Mucosa of rectum (tissue), 2 donors: Measurements from ENCODE around the gene PRR5L.

ENCODE experiments used
- H3K27ac ChIP-seq, 2 donors: one replicate each; pipeline ENCODE4 v1.7.0; 2013; ENCODE audit warnings: inconsistent platforms in 2 of 2, low read depth in 2 of 2, low read length in 2 of 2
- H3K27me3 ChIP-seq, 2 donors: one replicate each; pipeline ENCODE4 v1.7.0; 2013; ENCODE audit warnings: low read length in 2 of 2; ENCODE audit not compliant: control insufficient read depth in 2 of 2, insufficient read depth in 2 of 2
- H3K36me3 ChIP-seq, 2 donors: one replicate each; pipeline ENCODE4 v1.7.0; 2013; ENCODE audit warnings: low read length in 2 of 2; ENCODE audit not compliant: control insufficient read depth in 2 of 2, insufficient read depth in 2 of 2
- H3K4me1 ChIP-seq, 2 donors: one replicate each; pipeline ENCODE4 v1.7.0; 2013; ENCODE audit warnings: low read length in 2 of 2, mild to moderate bottlenecking in 1 of 2; ENCODE audit not compliant: control insufficient read depth in 2 of 2, insufficient read depth in 2 of 2
- H3K4me3 ChIP-seq, 2 donors: one replicate each; pipeline ENCODE4 v1.7.0; 2013; ENCODE audit warnings: low read length in 2 of 2
- H3K9ac ChIP-seq, 2 donors: one replicate each; pipeline ENCODE4 v1.7.0; 2013; ENCODE audit warnings: low read length in 2 of 2, low read depth in 1 of 2, mild to moderate bottlenecking in 1 of 2
- H3K9me3 ChIP-seq, 2 donors: one replicate each; pipeline ENCODE4 v1.7.0; 2013; ENCODE audit warnings: low read length in 2 of 2; ENCODE audit not compliant: control insufficient read depth in 2 of 2
- donor health status: healthy.
- donor health status: Normal muscosa, but diverticular disease.

PRR5L gene

GRCh38 chr11:36352922-36353321 lies 56.8 kb downstream of the PRR5L start:
- Histone ChIP-seq H3K4me3 (no peak overlapping the region), H3K27ac (no peak overlapping the region), H3K9ac (no peak overlapping the region), H3K27me3 (no peaks in the 10 kb centered on the region), H3K9me3 (no peaks in the 10 kb centered on the region), H3K36me3 (no peaks in the 10 kb centered on the region), H3K4me1 (peaks cover 14 to 28% of the 10 kb centered on the region in 2 donors)

GRCh38 chr11:36354221-36355003 lies 58.3 kb downstream of the PRR5L start:
- Histone ChIP-seq H3K9me3 (no peaks in the 10 kb centered on the region), H3K27me3 (no peaks in the 10 kb centered on the region), H3K4me3 (no peak overlapping the region), H3K36me3 (no peaks in the 10 kb centered on the region), H3K27ac (no peak overlapping the region), H3K9ac (no peak overlapping the region), H3K4me1 (peaks cover 20 to 39% of the 10 kb centered on the region in 2 donors)

- Histone ChIP-seq H3K9me3 (no peaks in the 10 kb centered on the region), H3K4me1 (peaks cover 27 to 52% of the 10 kb centered on the region in 2 donors), H3K4me3 (no peak overlapping the region), H3K27me3 (no peaks in the 10 kb centered on the region), H3K9ac (no peak overlapping the region), H3K27ac (peak overlapping the region; percentile 48 to 58), H3K36me3 (no peaks in the 10 kb centered on the region)
Observed at GRCh38 chr11:36356201-36356600, 60.1 kb downstream of the PRR5L start.

GRCh38 chr11:36357831-36358230 lies 61.7 kb downstream of the PRR5L start:
- H3K4me1 ChIP-seq, result peaks cover 28 to 52% of the 10 kb centered on the region in 2 donors
- no peak overlapping the region for H3K9ac ChIP-seq
- H3K27ac ChIP-seq, result no peak overlapping the region
- H3K36me3 ChIP-seq, result no peaks in the 10 kb centered on the region
- no peak overlapping the region for H3K4me3 ChIP-seq
- H3K9me3 ChIP-seq, result no peaks in the 10 kb centered on the region
- H3K27me3 ChIP-seq, result no peaks in the 10 kb centered on the region

GRCh38 chr11:36358436-36358835 lies 62.3 kb downstream of the PRR5L start:
- H3K4me3 ChIP-seq, result no peak overlapping the region
- peak overlapping the region; percentile 7 to 26 for H3K27ac ChIP-seq
- H3K4me1 ChIP-seq, result peaks cover 34 to 58% of the 10 kb centered on the region in 2 donors
- no peaks in the 10 kb centered on the region for H3K9me3 ChIP-seq
- no peaks in the 10 kb centered on the region for H3K36me3 ChIP-seq
- no peak overlapping the region for H3K9ac ChIP-seq
- no peaks in the 10 kb centered on the region for H3K27me3 ChIP-seq

- peak overlapping the region in 1 of 2 donors; percentile 9 for H3K4me3 ChIP-seq
- no peaks in the 10 kb centered on the region for H3K27me3 ChIP-seq
- peaks cover 42 to 61% of the 10 kb centered on the region in 2 donors for H3K4me1 ChIP-seq
- H3K9ac ChIP-seq, result no peak overlapping the region
- H3K27ac ChIP-seq, result no peak overlapping the region
- no peaks in the 10 kb centered on the region for H3K9me3 ChIP-seq
- H3K36me3 ChIP-seq, result no peaks in the 10 kb centered on the region
Observed at GRCh38 chr11:36360318-36360717, 64.2 kb downstream of the PRR5L start.

- Histone ChIP-seq H3K4me3 (peak overlapping the region in 1 of 2 donors; percentile 9), H3K36me3 (no peaks in the 10 kb centered on the region), H3K4me1 (peaks cover 39 to 63% of the 10 kb centered on the region in 2 donors), H3K27ac (no peak overlapping the region), H3K9me3 (no peaks in the 10 kb centered on the region), H3K9ac (no peak overlapping the region), H3K27me3 (no peaks in the 10 kb centered on the region)
Observed at GRCh38 chr11:36360826-36361415, 64.8 kb downstream of the PRR5L start.

- H3K27me3 ChIP-seq, result no peaks in the 10 kb centered on the region
- H3K27ac ChIP-seq, result no peak overlapping the region
- no peaks in the 10 kb centered on the region for H3K36me3 ChIP-seq
- no peak overlapping the region for H3K4me3 ChIP-seq
- H3K9me3 ChIP-seq, result no peaks in the 10 kb centered on the region
- no peak overlapping the region for H3K9ac ChIP-seq
- H3K4me1 ChIP-seq, result peaks cover 35 to 63% of the 10 kb centered on the region in 2 donors
Observed at GRCh38 chr11:36361472-36361871, 65.4 kb downstream of the PRR5L start.

GRCh38 chr11:36361901-36362391 lies 65.9 kb downstream of the PRR5L start:
- H3K4me1 ChIP-seq, result peaks cover 33 to 58% of the 10 kb centered on the region in 2 donors
- H3K4me3 ChIP-seq, result no peak overlapping the region
- H3K27ac ChIP-seq, result no peak overlapping the region
- H3K27me3 ChIP-seq, result no peaks in the 10 kb centered on the region
- no peaks in the 10 kb centered on the region for H3K36me3 ChIP-seq
- no peak overlapping the region for H3K9ac ChIP-seq
- no peaks in the 10 kb centered on the region for H3K9me3 ChIP-seq

GRCh38 chr11:36362902-36363301 lies 66.8 kb downstream of the PRR5L start:
- H3K36me3 ChIP-seq, result no peaks in the 10 kb centered on the region
- H3K4me3 ChIP-seq, result no peak overlapping the region
- peak overlapping the region; percentile 46 to 50 for H3K27ac ChIP-seq
- no peaks in the 10 kb centered on the region for H3K27me3 ChIP-seq
- no peaks in the 10 kb centered on the region for H3K9me3 ChIP-seq
- no peak overlapping the region for H3K9ac ChIP-seq
- H3K4me1 ChIP-seq, result peaks cover 29 to 59% of the 10 kb centered on the region in 2 donors
